Gastroesophageal sphincter (tissue), 3 donors: ENCODE measurements around the gene PLEKHM3.

ENCODE experiments used
- CTCF ChIP-seq, 4 experiments: fragments of 200-600 bp in 2 of 4; fragments of 450-650 bp in 2 of 4; sonication (generic) in 1 of 4; IDR thresholded peaks; one replicate each; pipeline ENCODE4 v1.5.1; 2017 to 2019; ENCODE audit warnings: antibody characterized with exemption in 4 of 4, mild to moderate bottlenecking in 2 of 4, moderate library complexity in 2 of 4
- POLR2AphosphoS5 ChIP-seq: sonication (generic); formaldehyde crosslinking; IDR thresholded peaks from one replicate; pipeline ENCODE4 v1.6.1; 2017; ENCODE audit warnings: antibody characterized with exemption

GRCh38 chr2:207960911-207961310 is 64.4 kb downstream of the PLEKHM3 start:
- TF ChIP-seq CTCF (IDR thresholded peaks at IDR 0.05) (no peak), POLR2AphosphoS5 (no peak)
